ENCODE results near the gene SMAD3. TPM values are rescaled to one million over a fixed set of nuclear protein-coding genes. Genes with fewer than 3 reads are reported as not detected.

The SMAD3 gene
- total and polyA plus RNA-seq, 10 of the 15 experiments (the other 5 are each of a cell fraction or from before 2014, with no cell fraction given) = 5.6 to 43.2 (median 16.0) TPM

DNA sequence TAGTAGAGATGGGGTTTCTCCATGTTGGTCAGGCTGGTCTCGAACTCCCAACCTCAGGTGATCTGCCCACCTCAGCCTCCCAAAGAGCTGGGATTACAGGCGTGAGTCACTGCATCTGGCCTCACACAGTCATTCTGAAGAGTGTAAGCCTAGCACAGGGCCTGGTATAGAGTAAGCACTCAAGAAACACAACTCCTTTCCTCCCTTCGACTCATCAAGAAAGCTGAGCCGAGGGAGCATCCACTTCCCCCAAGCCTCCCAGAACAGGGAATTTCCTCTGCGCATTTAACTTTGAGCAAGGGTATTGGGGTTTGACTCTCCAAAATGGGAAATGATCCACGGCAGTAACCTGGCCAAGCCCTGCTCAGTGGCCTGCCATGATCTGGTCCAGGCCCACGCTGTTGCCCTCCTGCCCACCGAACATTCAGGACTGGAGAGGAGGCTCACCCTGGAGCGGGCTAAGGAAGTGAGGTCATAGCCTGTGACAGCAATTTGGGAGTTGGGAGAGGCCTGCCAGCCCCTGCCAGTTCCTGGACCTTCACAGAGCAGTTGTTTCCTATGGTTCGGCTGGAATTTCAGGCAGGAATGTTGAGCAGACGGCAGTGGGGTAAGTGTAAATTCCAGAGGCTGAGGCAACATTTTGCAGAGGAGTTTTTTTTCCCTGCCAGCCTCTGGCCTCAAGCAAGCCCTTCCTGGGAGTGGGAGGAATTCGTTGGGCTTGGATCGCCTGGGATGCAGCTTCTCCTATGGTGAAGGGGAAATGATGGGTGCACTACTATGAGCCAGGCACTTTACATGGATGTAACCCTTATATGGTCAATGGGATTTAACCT lies 21.2 kb upstream of the SMAD3 start (continued):
- TF ChIP-seq, protein P1, sequence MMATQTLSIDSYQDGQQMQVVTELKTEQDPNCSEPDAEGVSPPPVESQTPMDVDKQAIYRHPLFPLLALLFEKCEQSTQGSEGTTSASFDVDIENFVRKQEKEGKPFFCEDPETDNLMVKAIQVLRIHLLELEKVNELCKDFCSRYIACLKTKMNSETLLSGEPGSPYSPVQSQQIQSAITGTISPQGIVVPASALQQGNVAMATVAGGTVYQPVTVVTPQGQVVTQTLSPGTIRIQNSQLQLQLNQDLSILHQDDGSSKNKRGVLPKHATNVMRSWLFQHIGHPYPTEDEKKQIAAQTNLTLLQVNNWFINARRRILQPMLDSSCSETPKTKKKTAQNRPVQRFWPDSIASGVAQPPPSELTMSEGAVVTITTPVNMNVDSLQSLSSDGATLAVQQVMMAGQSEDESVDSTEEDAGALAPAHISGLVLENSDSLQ (IDR thresholded peaks at IDR 0.05) = no peak
- TF ChIP-seq MEF2B (IDR thresholded peaks at IDR 0.05; ENCODE audit: partially characterized antibody, poor library complexity, severe bottlenecking) (no peak), NRF1 (conservative IDR thresholded peaks at IDR 0.05; ENCODE audit: low read depth, low read length) (no peak), SMAD5 (IDR thresholded peaks at IDR 0.05; ENCODE audit: low read depth) (no peak), SP1 (IDR thresholded peaks at IDR 0.05; ENCODE audit: low read depth, low read length) (no peak)

DNA sequence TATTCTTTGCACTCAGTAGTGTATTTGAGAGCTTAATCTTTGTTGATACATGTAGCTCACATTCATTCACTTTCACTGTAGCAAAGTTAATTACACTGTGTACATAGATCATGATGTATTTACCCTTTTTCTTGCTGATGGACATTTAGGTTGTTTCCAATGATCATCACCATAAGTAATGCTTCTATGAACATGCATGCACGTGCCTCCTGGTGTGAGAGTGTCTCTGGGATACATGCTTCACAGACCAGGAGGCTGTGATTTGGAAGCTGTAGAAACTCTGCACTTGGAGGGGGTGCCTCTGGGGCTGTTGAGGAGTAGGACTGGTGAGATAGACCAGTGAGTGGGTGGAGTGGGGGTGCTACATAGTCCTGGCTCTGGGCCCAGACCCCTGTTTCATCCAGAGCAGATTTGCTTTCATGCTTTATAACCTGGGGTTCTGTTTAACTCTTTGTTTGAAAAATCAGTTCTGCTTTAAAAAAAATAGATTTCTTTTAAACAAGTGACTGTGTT lies 18.2 kb upstream of the SMAD3 start:
- Histone ChIP-seq H3K36me3 (ENCODE audit: control insufficient read depth in 2 of 2, insufficient read depth in 2 of 2, low read length in 1 of 2) (no peaks in the 10 kb centered on the region), H3K9me3 (replicated peaks; ENCODE audit: control insufficient read depth, insufficient read depth, low read length) (no peaks in the 10 kb centered on the region), H3K4me3 (no peak overlapping the region), H3K79me2 (ENCODE audit: control insufficient read depth, insufficient read depth, low read length) (no peaks in the 10 kb centered on the region), H3K4me2 (ENCODE audit: control insufficient read depth, insufficient read depth) (no peak overlapping the region), H3K4me1 (ENCODE audit: control insufficient read depth, insufficient read depth, low read length) (peaks cover 16% of the 10 kb centered on the region), H3K27ac (ENCODE audit: control insufficient read depth, insufficient read depth) (no peak overlapping the region), H2AFZ (ENCODE audit: control insufficient read depth, low read depth, low read length) (no peak overlapping the region), H3K9ac (ENCODE audit: control insufficient read depth, insufficient read depth, low read length) (no peak overlapping the region), H3K27me3 (replicated peaks in 1 of 2; ENCODE audit: control insufficient read depth in 2 of 2, insufficient read depth in 2 of 2, low read length in 1 of 2) (no peaks in the 10 kb centered on the region), H4K20me1 (ENCODE audit: control insufficient read depth, insufficient read depth) (no peaks in the 10 kb centered on the region)
- in situ Hi-C loops (cut with MboI) = no loop called here
- POLR2A ChIA-PET = interaction anchor here (0.6 to 0.7 kb wide), 3 partner anchors 33 to 572 kb away, joined by 3 to 5 read pairs (median 3); no protein-coding TSS in a partner anchor
- CTCF ChIA-PET = interaction anchor here (1.2 to 2.5 kb wide), 3 partner anchors 17 to 34 kb away, joined by 3 to 10 read pairs (median 3); no protein-coding TSS in a partner anchor
- intact Hi-C loops (cut with micrococcal nuclease; ENCODE audit: unreplicated experiment) = no loop called here
- FAIRE-seq = no peak
- SMC1A ChIA-PET (ENCODE audit: uncharacterized antibody, unreplicated experiment) = interaction anchor here (0.6 to 2.5 kb wide), 4 partner anchors 8 to 29 kb away, joined by 3 to 9 read pairs (median 3); no protein-coding TSS in a partner anchor
- BruUV-seq (replicated peaks) = no TSS peak
- TF ChIP-seq BHLHE40 (IDR thresholded peaks at IDR 0.05; ENCODE audit: borderline replicate concordance in 1 of 2, low read depth in 2 of 2, low read length in 1 of 2) = peak; percentile 33 to 70; a peak in 2 of 4 replicates
- no peak for TF ChIP-seq KAT2A (conservative IDR thresholded peaks at IDR 0.05; ENCODE audit: control insufficient read depth, low read depth, low read length)
- no peak for ATAC-seq
- no peak for DNase-seq (ENCODE audit: low read depth, low spot score)
- RAD21 ChIA-PET (ENCODE audit: unreplicated experiment) = interaction anchor here (1.7 kb wide), 1 partner anchor 54 kb away, joined by 4 read pairs; no protein-coding TSS in a partner anchor
- WGBS (ENCODE audit: insufficient coverage, insufficient replicate concordance, low lambda C conversion rate, missing lambda C conversion rate) = 9% methylated on average over 1 of the region's 1 CpG
